Astrocyte (in vitro differentiated cells and primary cell): Measurements from ENCODE around the gene ICA1. TPM values are rescaled to one million over a fixed set of nuclear protein-coding genes. Genes with fewer than 3 reads are reported as not detected.

Experiments
- DNase-seq: peaks from one replicate; pipeline ENCODE4 v3.0.0-alpha.2; 2010; ENCODE audit warnings: low read depth
- FAIRE-seq: peaks from 2 replicates; lab custom pipeline; 2011; peaks lifted over from hg19 to GRCh38; lab: Jason Lieb, UNC
- H2AFZ ChIP-seq: 2 replicates; pipeline ENCODE4 v1.6.0; 2012; ENCODE audit warnings: low read depth, low read length, inconsistent platforms
- H3K27ac ChIP-seq: 2 replicates; pipeline ENCODE4 v1.5.1; 2011; ENCODE audit warnings: low read depth, low read length, inconsistent platforms
- H3K27me3 ChIP-seq: 2 replicates; pipeline ENCODE4 v1.6.0; 2011; ENCODE audit warnings: low read length, inconsistent platforms; ENCODE audit not compliant: insufficient read depth
- H3K36me3 ChIP-seq: 2 replicates; pipeline ENCODE4 v1.5.1; 2011; ENCODE audit warnings: low read length, inconsistent platforms; ENCODE audit not compliant: insufficient read depth
- H3K4me1 ChIP-seq: 2 replicates; pipeline ENCODE4 v1.5.1; 2011; ENCODE audit warnings: low read length, inconsistent platforms; ENCODE audit not compliant: insufficient read depth
- H3K4me2 ChIP-seq: 2 replicates; pipeline ENCODE4 v1.6.0; 2012; ENCODE audit warnings: low read length, inconsistent platforms
- H3K4me3 ChIP-seq: 2 replicates; pipeline ENCODE4 v1.5.1; 2011; ENCODE audit warnings: low read depth, mild to moderate bottlenecking, low read length, inconsistent platforms; ENCODE audit not compliant: insufficient read depth
- H3K79me2 ChIP-seq: 2 replicates; pipeline ENCODE4 v1.6.0; 2012; ENCODE audit warnings: mild to moderate bottlenecking, low read length, inconsistent platforms; ENCODE audit not compliant: insufficient read depth
- H3K9ac ChIP-seq: 2 replicates; pipeline ENCODE4 v1.6.0; 2012; ENCODE audit warnings: mild to moderate bottlenecking, low read length, inconsistent platforms
- H3K9me3 ChIP-seq: 2 replicates; pipeline ENCODE4 v1.5.1; 2012; ENCODE audit warnings: low read depth, mild to moderate bottlenecking, low read length, inconsistent platforms; ENCODE audit not compliant: insufficient read depth
- H4K20me1 ChIP-seq: 2 replicates; pipeline ENCODE4 v1.6.0; 2012; ENCODE audit warnings: low read length, inconsistent platforms; ENCODE audit not compliant: insufficient read depth
- H3K27ac Mint-ChIP-seq: one replicate; pipeline ENCODE4 v1.8.0; 2021; ENCODE audit warnings: mild to moderate bottlenecking, mixed read lengths; ENCODE audit not compliant: unreplicated experiment
- H3K27me3 Mint-ChIP-seq: one replicate; pipeline ENCODE4 v1.8.0; 2021; ENCODE audit warnings: low read depth, mixed read lengths; ENCODE audit not compliant: unreplicated experiment
- H3K36me3 Mint-ChIP-seq: one replicate; pipeline ENCODE4 v1.8.0; 2021; ENCODE audit warnings: low read depth, mixed read lengths; ENCODE audit not compliant: unreplicated experiment
- H3K4me1 Mint-ChIP-seq: one replicate; pipeline ENCODE4 v1.8.0; 2021; ENCODE audit warnings: low read depth, mixed read lengths; ENCODE audit not compliant: unreplicated experiment
- H3K4me3 Mint-ChIP-seq: one replicate; pipeline ENCODE4 v1.8.0; 2021; ENCODE audit warnings: mild to moderate bottlenecking, moderate library complexity, mixed read lengths; ENCODE audit not compliant: unreplicated experiment
- H3K9me3 Mint-ChIP-seq: one replicate; pipeline ENCODE4 v1.8.0; 2021; ENCODE audit warnings: mild to moderate bottlenecking, mixed read lengths; ENCODE audit not compliant: unreplicated experiment
- EZH2 ChIP-seq: IDR thresholded peaks from 2 replicates; pipeline ENCODE4 v1.6.1; 2012; ENCODE audit warnings: mild to moderate bottlenecking, low read length, inconsistent platforms; ENCODE audit not compliant: insufficient read depth
- total RNA-seq: library from RNA; stranded (reverse); gene quantifications from 2 replicates; pipeline ENCODE4 v1.2.1, GENCODE V29; 2021
- TF ChIP-seq, protein P1 (sequence below): IDR thresholded peaks from 2 replicates; pipeline ENCODE4 v1.5.1; 2011; ENCODE audit warnings: low read depth, mild to moderate bottlenecking, inconsistent platforms, low read length, moderate library complexity; ENCODE audit not compliant: insufficient read depth

The ICA1 gene
- total RNA-seq, 1 donor from 2014 or later: 8.0 TPM

GRCh38 chr7:8290645-8291308, 28.8 kb upstream of the ICA1 start:
- H3K36me3 Mint-ChIP-seq: no peaks in the 10 kb centered on the region
- H3K9me3 ChIP-seq: no peaks in the 10 kb centered on the region
- no peaks in the 10 kb centered on the region for H4K20me1 ChIP-seq
- H3K4me2 ChIP-seq: no peak overlapping the region
- TF ChIP-seq, protein P1, sequence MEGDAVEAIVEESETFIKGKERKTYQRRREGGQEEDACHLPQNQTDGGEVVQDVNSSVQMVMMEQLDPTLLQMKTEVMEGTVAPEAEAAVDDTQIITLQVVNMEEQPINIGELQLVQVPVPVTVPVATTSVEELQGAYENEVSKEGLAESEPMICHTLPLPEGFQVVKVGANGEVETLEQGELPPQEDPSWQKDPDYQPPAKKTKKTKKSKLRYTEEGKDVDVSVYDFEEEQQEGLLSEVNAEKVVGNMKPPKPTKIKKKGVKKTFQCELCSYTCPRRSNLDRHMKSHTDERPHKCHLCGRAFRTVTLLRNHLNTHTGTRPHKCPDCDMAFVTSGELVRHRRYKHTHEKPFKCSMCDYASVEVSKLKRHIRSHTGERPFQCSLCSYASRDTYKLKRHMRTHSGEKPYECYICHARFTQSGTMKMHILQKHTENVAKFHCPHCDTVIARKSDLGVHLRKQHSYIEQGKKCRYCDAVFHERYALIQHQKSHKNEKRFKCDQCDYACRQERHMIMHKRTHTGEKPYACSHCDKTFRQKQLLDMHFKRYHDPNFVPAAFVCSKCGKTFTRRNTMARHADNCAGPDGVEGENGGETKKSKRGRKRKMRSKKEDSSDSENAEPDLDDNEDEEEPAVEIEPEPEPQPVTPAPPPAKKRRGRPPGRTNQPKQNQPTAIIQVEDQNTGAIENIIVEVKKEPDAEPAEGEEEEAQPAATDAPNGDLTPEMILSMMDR: no peak
- TF ChIP-seq EZH2: no peak
- no peaks in the 10 kb centered on the region for H3K79me2 ChIP-seq
- no peaks in the 10 kb centered on the region for H3K4me1 ChIP-seq
- peak; percentile 18 for DNase-seq
- H3K27ac ChIP-seq: no peak overlapping the region
- H3K27me3 Mint-ChIP-seq: peaks cover under 1% of the 10 kb centered on the region
- no peak overlapping the region for H3K9ac ChIP-seq
- no peak for FAIRE-seq
- H3K4me3 ChIP-seq: no peak overlapping the region
- no peaks in the 10 kb centered on the region for H3K36me3 ChIP-seq
- H3K9me3 Mint-ChIP-seq: no peaks in the 10 kb centered on the region
- no peaks in the 10 kb centered on the region for H3K27me3 ChIP-seq
- H2AFZ ChIP-seq: no peak overlapping the region
- H3K27ac Mint-ChIP-seq: no peak overlapping the region
- no peak overlapping the region for H3K4me3 Mint-ChIP-seq
- H3K4me1 Mint-ChIP-seq: no peaks in the 10 kb centered on the region

- FAIRE-seq: no peak
- H3K4me1 ChIP-seq: no peaks in the 10 kb centered on the region
- no peaks in the 10 kb centered on the region for H3K27me3 Mint-ChIP-seq
Observed at GRCh38 chr7:8286118-8286517, 24.2 kb upstream of the ICA1 start.

GRCh38 chr7:8285155-8285554, 23.2 kb upstream of the ICA1 start:
- H3K27ac Mint-ChIP-seq: no peak overlapping the region
- H3K4me1 ChIP-seq: no peaks in the 10 kb centered on the region
- no peaks in the 10 kb centered on the region for H3K27me3 Mint-ChIP-seq
- H3K4me3 ChIP-seq: no peak overlapping the region
- no peak overlapping the region for H3K27ac ChIP-seq
- no peak for DNase-seq
- TF ChIP-seq, protein P1: no peak
- TF ChIP-seq EZH2: no peak
- no peak overlapping the region for H3K9ac ChIP-seq
- H3K79me2 ChIP-seq: no peaks in the 10 kb centered on the region
- H3K4me3 Mint-ChIP-seq: no peak overlapping the region
- no peaks in the 10 kb centered on the region for H3K4me1 Mint-ChIP-seq
- H3K9me3 ChIP-seq: no peaks in the 10 kb centered on the region
- no peak overlapping the region for H3K4me2 ChIP-seq
- no peaks in the 10 kb centered on the region for H3K9me3 Mint-ChIP-seq
- no peak overlapping the region for H2AFZ ChIP-seq
- no peaks in the 10 kb centered on the region for H3K36me3 Mint-ChIP-seq
- H3K27me3 ChIP-seq: no peaks in the 10 kb centered on the region
- H3K36me3 ChIP-seq: no peaks in the 10 kb centered on the region
- no peaks in the 10 kb centered on the region for H4K20me1 ChIP-seq
- FAIRE-seq: no peak

More at GRCh38 chr7:8286118-8286517, 24.2 kb upstream of the ICA1 start:
- Histone ChIP-seq H3K27ac (no peak overlapping the region), H3K27me3 (no peaks in the 10 kb centered on the region), H2AFZ (no peak overlapping the region), H3K79me2 (no peaks in the 10 kb centered on the region), H3K4me3 (no peak overlapping the region), H3K4me2 (no peak overlapping the region), H3K9me3 (no peaks in the 10 kb centered on the region), H3K9ac (no peak overlapping the region), H3K36me3 (no peaks in the 10 kb centered on the region), H4K20me1 (no peaks in the 10 kb centered on the region)
- no peaks in the 10 kb centered on the region for H3K4me1 Mint-ChIP-seq
- no peaks in the 10 kb centered on the region for H3K9me3 Mint-ChIP-seq
- no peak overlapping the region for H3K27ac Mint-ChIP-seq
- no peak for DNase-seq
- no peaks in the 10 kb centered on the region for H3K36me3 Mint-ChIP-seq
- TF ChIP-seq, protein P1: no peak
- TF ChIP-seq EZH2: no peak
- no peak overlapping the region for H3K4me3 Mint-ChIP-seq
